DOHH2 (cell line): ENCODE measurements around the gene REC8.

ENCODE experiments used
- H3F3A ChIP-seq: fragments of 200-600 bp; sonication (generic), shearing (Covaris generic); 2 replicates; pipeline ENCODE4 v1.6.0; 2016; ENCODE audit warnings: antibody characterized with exemption, mild to moderate bottlenecking; ENCODE audit not compliant: control insufficient read depth, insufficient read depth
- H3K27ac ChIP-seq: fragments of 200-600 bp; sonication (generic); 2 replicates; pipeline ENCODE4 v1.5.1; 2014; ENCODE audit warnings: low read depth, mild to moderate bottlenecking, low read length, moderate library complexity
- H3K27me3 ChIP-seq: fragments of 200-600 bp; sonication (generic); 2 replicates; pipeline ENCODE4 v1.6.1; 2014; ENCODE audit warnings: mild to moderate bottlenecking, low read length, mixed read lengths; ENCODE audit not compliant: control insufficient read depth
- H3K36me3 ChIP-seq: fragments of 200-600 bp; sonication (generic); 2 replicates; pipeline ENCODE4 v1.6.1; 2014; ENCODE audit warnings: mild to moderate bottlenecking, low read length, moderate library complexity, mixed read lengths; ENCODE audit not compliant: control insufficient read depth
- H3K4me1 ChIP-seq: fragments of 200-600 bp; sonication (generic); 2 replicates; pipeline ENCODE4 v1.6.1; 2014; ENCODE audit warnings: mild to moderate bottlenecking, low read length, mixed read lengths; ENCODE audit not compliant: control insufficient read depth
- H3K4me2 ChIP-seq: fragments of 200-600 bp; sonication (generic); 2 replicates; pipeline ENCODE4 v1.6.0; 2014; ENCODE audit warnings: mild to moderate bottlenecking, low read length, moderate library complexity
- H3K4me3 ChIP-seq: fragments of 200-600 bp; sonication (generic); 2 replicates; pipeline ENCODE4 v1.5.1; 2014; ENCODE audit warnings: mild to moderate bottlenecking, low read length, mixed read lengths
- H3K79me2 ChIP-seq: fragments of 200-600 bp; sonication (generic); 2 replicates; pipeline ENCODE4 v1.6.1; 2014; ENCODE audit warnings: mild to moderate bottlenecking, low read length, mixed read lengths; ENCODE audit not compliant: control insufficient read depth
- H3K9me2 ChIP-seq: fragments of 200-600 bp; sonication (generic); replicated peaks from 2 replicates; pipeline ENCODE4 v1.6.1; 2014; ENCODE audit warnings: mild to moderate bottlenecking, low read length, mixed read lengths; ENCODE audit not compliant: control insufficient read depth
- H3K9me3 ChIP-seq: fragments of 200-600 bp; sonication (generic); 2 replicates; pipeline ENCODE4 v1.6.1; 2014; ENCODE audit warnings: antibody characterized with exemption, low read length, mixed read lengths; ENCODE audit not compliant: control insufficient read depth, insufficient read depth
- H4K20me1 ChIP-seq: fragments of 200-600 bp; sonication (generic); 2 replicates; pipeline ENCODE4 v1.6.0; 2014; ENCODE audit warnings: low read depth, mild to moderate bottlenecking, antibody characterized with exemption, low read length, moderate library complexity; ENCODE audit not compliant: control insufficient read depth, insufficient read depth
- CTCF ChIP-seq: fragments of 200-600 bp; sonication (generic); IDR thresholded peaks from one replicate; pipeline ENCODE4 v1.5.1; 2014; ENCODE audit warnings: antibody characterized with exemption, mild to moderate bottlenecking, low read depth, low read length; ENCODE audit not compliant: poor library complexity, severe bottlenecking
- EZH2phosphoT487 ChIP-seq: fragments of 200-600 bp; sonication (generic); IDR thresholded peaks from 2 replicates; pipeline ENCODE4 v1.6.1; 2017; ENCODE audit warnings: borderline replicate concordance, mild to moderate bottlenecking, antibody characterized with exemption, low read length, moderate library complexity, mixed read lengths

The REC8 gene

GRCh38 chr14:24136684-24137528, 35.0 kb upstream of the REC8 start:
- H3K79me2 ChIP-seq = peaks cover 38% of the 10 kb centered on the region
- H3K4me1 ChIP-seq = peaks cover 29% of the 10 kb centered on the region
- TF ChIP-seq EZH2phosphoT487 = no peak
- H3K4me3 ChIP-seq = peak overlapping the region; percentile 88
- H3K9me2 ChIP-seq = no peaks in the 10 kb centered on the region
- no peak overlapping the region for H3K27ac ChIP-seq
- H3F3A ChIP-seq = peaks cover 5% of the 10 kb centered on the region; the same call in 1 of the 2 replicates
- peak overlapping the region; percentile 95 for H3K4me2 ChIP-seq
- no peaks in the 10 kb centered on the region for H3K9me3 ChIP-seq
- H3K27me3 ChIP-seq = no peaks in the 10 kb centered on the region
- H3K36me3 ChIP-seq = peaks cover 38% of the 10 kb centered on the region
- no peaks in the 10 kb centered on the region for H4K20me1 ChIP-seq

GRCh38 chr14:24137529-24138395, 34.1 kb upstream of the REC8 start:
- no peaks in the 10 kb centered on the region for H3K9me2 ChIP-seq
- peaks cover 38% of the 10 kb centered on the region for H3K79me2 ChIP-seq
- H3K27ac ChIP-seq = no peak overlapping the region
- peaks cover 5% of the 10 kb centered on the region; the same call in 1 of the 2 replicates for H3F3A ChIP-seq
- peaks cover 43% of the 10 kb centered on the region for H3K36me3 ChIP-seq
- H3K4me3 ChIP-seq = no peak overlapping the region
- H3K9me3 ChIP-seq = no peaks in the 10 kb centered on the region
- no peaks in the 10 kb centered on the region for H4K20me1 ChIP-seq
- peak overlapping the region; percentile 95 for H3K4me2 ChIP-seq
- no peaks in the 10 kb centered on the region for H3K27me3 ChIP-seq
- peaks cover 34% of the 10 kb centered on the region for H3K4me1 ChIP-seq
- TF ChIP-seq EZH2phosphoT487 (no peak), CTCF (no peak)

GRCh38 chr14:24138396-24139271, 33.2 kb upstream of the REC8 start:
- H3K9me3 ChIP-seq = no peaks in the 10 kb centered on the region
- TF ChIP-seq CTCF = no peak
- no peak for TF ChIP-seq EZH2phosphoT487
- no peaks in the 10 kb centered on the region for H4K20me1 ChIP-seq
- no peaks in the 10 kb centered on the region for H3K9me2 ChIP-seq
- peaks cover 52% of the 10 kb centered on the region for H3K36me3 ChIP-seq
- H3F3A ChIP-seq = peaks cover 5% of the 10 kb centered on the region; the same call in 1 of the 2 replicates
- peak overlapping the region; percentile 79; the same call in 1 of the 2 replicates for H3K4me2 ChIP-seq
- H3K4me1 ChIP-seq = peaks cover 34% of the 10 kb centered on the region
- H3K4me3 ChIP-seq = no peak overlapping the region
- H3K27ac ChIP-seq = no peak overlapping the region
- no peaks in the 10 kb centered on the region for H3K27me3 ChIP-seq
- H3K79me2 ChIP-seq = peaks cover 38% of the 10 kb centered on the region
